DOHH2 (cell line): ENCODE results near the gene HSD3B1.

Experiments used
- H3F3A ChIP-seq: fragments of 200-600 bp; sonication (generic), shearing (Covaris generic); 2 replicates; pipeline ENCODE4 v1.6.0; 2016; ENCODE audit warnings: antibody characterized with exemption, mild to moderate bottlenecking; ENCODE audit not compliant: control insufficient read depth, insufficient read depth
- H3K27ac ChIP-seq: fragments of 200-600 bp; sonication (generic); 2 replicates; pipeline ENCODE4 v1.5.1; 2014; ENCODE audit warnings: low read depth, mild to moderate bottlenecking, low read length, moderate library complexity
- H3K27me3 ChIP-seq: fragments of 200-600 bp; sonication (generic); 2 replicates; pipeline ENCODE4 v1.6.1; 2014; ENCODE audit warnings: mild to moderate bottlenecking, low read length, mixed read lengths; ENCODE audit not compliant: control insufficient read depth
- H3K36me3 ChIP-seq: fragments of 200-600 bp; sonication (generic); 2 replicates; pipeline ENCODE4 v1.6.1; 2014; ENCODE audit warnings: mild to moderate bottlenecking, low read length, moderate library complexity, mixed read lengths; ENCODE audit not compliant: control insufficient read depth
- H3K4me1 ChIP-seq: fragments of 200-600 bp; sonication (generic); 2 replicates; pipeline ENCODE4 v1.6.1; 2014; ENCODE audit warnings: mild to moderate bottlenecking, low read length, mixed read lengths; ENCODE audit not compliant: control insufficient read depth
- H3K4me2 ChIP-seq: fragments of 200-600 bp; sonication (generic); 2 replicates; pipeline ENCODE4 v1.6.0; 2014; ENCODE audit warnings: mild to moderate bottlenecking, low read length, moderate library complexity
- H3K4me3 ChIP-seq: fragments of 200-600 bp; sonication (generic); 2 replicates; pipeline ENCODE4 v1.5.1; 2014; ENCODE audit warnings: mild to moderate bottlenecking, low read length, mixed read lengths
- H3K79me2 ChIP-seq: fragments of 200-600 bp; sonication (generic); 2 replicates; pipeline ENCODE4 v1.6.1; 2014; ENCODE audit warnings: mild to moderate bottlenecking, low read length, mixed read lengths; ENCODE audit not compliant: control insufficient read depth
- H3K9me2 ChIP-seq: fragments of 200-600 bp; sonication (generic); replicated peaks from 2 replicates; pipeline ENCODE4 v1.6.1; 2014; ENCODE audit warnings: mild to moderate bottlenecking, low read length, mixed read lengths; ENCODE audit not compliant: control insufficient read depth
- H3K9me3 ChIP-seq: fragments of 200-600 bp; sonication (generic); 2 replicates; pipeline ENCODE4 v1.6.1; 2014; ENCODE audit warnings: antibody characterized with exemption, low read length, mixed read lengths; ENCODE audit not compliant: control insufficient read depth, insufficient read depth
- H4K20me1 ChIP-seq: fragments of 200-600 bp; sonication (generic); 2 replicates; pipeline ENCODE4 v1.6.0; 2014; ENCODE audit warnings: low read depth, mild to moderate bottlenecking, antibody characterized with exemption, low read length, moderate library complexity; ENCODE audit not compliant: control insufficient read depth, insufficient read depth
- CTCF ChIP-seq: fragments of 200-600 bp; sonication (generic); IDR thresholded peaks from one replicate; pipeline ENCODE4 v1.5.1; 2014; ENCODE audit warnings: antibody characterized with exemption, mild to moderate bottlenecking, low read depth, low read length; ENCODE audit not compliant: poor library complexity, severe bottlenecking
- EZH2phosphoT487 ChIP-seq: fragments of 200-600 bp; sonication (generic); IDR thresholded peaks from 2 replicates; pipeline ENCODE4 v1.6.1; 2017; ENCODE audit warnings: borderline replicate concordance, mild to moderate bottlenecking, antibody characterized with exemption, low read length, moderate library complexity, mixed read lengths

HSD3B1 gene

GRCh38 chr1:119542492-119542946 is 35.5 kb downstream of the HSD3B1 start:
- H3K4me2 ChIP-seq: no peak overlapping the region

GRCh38 chr1:119544165-119544762 is 37.3 kb downstream of the HSD3B1 start:
- H3K4me2 ChIP-seq: no peak overlapping the region
- no peak for TF ChIP-seq EZH2phosphoT487
- TF ChIP-seq CTCF: peak; percentile 51
- no peaks in the 10 kb centered on the region for H3K9me2 ChIP-seq
- no peaks in the 10 kb centered on the region for H3K36me3 ChIP-seq
- H3K27ac ChIP-seq: no peak overlapping the region
- no peaks in the 10 kb centered on the region for H3F3A ChIP-seq
- H3K27me3 ChIP-seq: no peaks in the 10 kb centered on the region; the same call in 1 of the 2 replicates
- no peaks in the 10 kb centered on the region for H3K9me3 ChIP-seq
- no peak overlapping the region for H3K4me3 ChIP-seq
- H3K79me2 ChIP-seq: no peaks in the 10 kb centered on the region
- H4K20me1 ChIP-seq: no peaks in the 10 kb centered on the region
- no peaks in the 10 kb centered on the region for H3K4me1 ChIP-seq

More at GRCh38 chr1:119542492-119542946, 35.5 kb downstream of the HSD3B1 start:
- H3K4me1 ChIP-seq: no peaks in the 10 kb centered on the region
- no peaks in the 10 kb centered on the region for H4K20me1 ChIP-seq
- no peaks in the 10 kb centered on the region for H3K9me3 ChIP-seq
- no peaks in the 10 kb centered on the region for H3K36me3 ChIP-seq
- no peak overlapping the region for H3K4me3 ChIP-seq
- TF ChIP-seq CTCF: no peak
- TF ChIP-seq EZH2phosphoT487: no peak
- H3K27me3 ChIP-seq: no peaks in the 10 kb centered on the region; the same call in 1 of the 2 replicates
- H3K79me2 ChIP-seq: no peaks in the 10 kb centered on the region
- no peaks in the 10 kb centered on the region for H3K9me2 ChIP-seq
- H3K27ac ChIP-seq: no peak overlapping the region
- H3F3A ChIP-seq: no peaks in the 10 kb centered on the region

- Histone ChIP-seq H3K4me1 (no peaks in the 10 kb centered on the region), H3K4me3 (no peak overlapping the region), H3K36me3 (no peaks in the 10 kb centered on the region), H3K9me2 (no peaks in the 10 kb centered on the region), H3K4me2 (no peak overlapping the region), H3K27ac (no peak overlapping the region), H3K27me3 (no peaks in the 10 kb centered on the region; the same call in 1 of the 2 replicates), H4K20me1 (no peaks in the 10 kb centered on the region), H3K79me2 (no peaks in the 10 kb centered on the region), H3K9me3 (no peaks in the 10 kb centered on the region), H3F3A (no peaks in the 10 kb centered on the region)
- TF ChIP-seq CTCF (no peak), EZH2phosphoT487 (no peak)
Observed at GRCh38 chr1:119546641-119547040, 39.6 kb downstream of the HSD3B1 start.
